Mesendoderm (in vitro differentiated cells): ENCODE results near the gene COL10A1.

Experiments
- DNase-seq: peaks from one replicate; pipeline ENCODE4 v3.0.0; 2013
- H2AK5ac ChIP-seq: 2 replicates; pipeline ENCODE4 v1.6.1; 2013; ENCODE audit warnings: low read length, inconsistent platforms
- H2BK120ac ChIP-seq: 2 replicates; pipeline ENCODE4 v1.6.1; 2013; ENCODE audit warnings: low read depth, mild to moderate bottlenecking, low read length, moderate library complexity, mixed read lengths
- H2BK15ac ChIP-seq: replicated peaks from 2 replicates; pipeline ENCODE4 v1.6.1; 2013; ENCODE audit warnings: low read depth, mild to moderate bottlenecking, moderate library complexity
- H2BK5ac ChIP-seq: 2 replicates; pipeline ENCODE4 v1.6.1; 2013; ENCODE audit warnings: low read length, inconsistent platforms
- H3K18ac ChIP-seq: 2 replicates; pipeline ENCODE4 v1.6.1; 2013; ENCODE audit warnings: mild to moderate bottlenecking, low read length, mixed read lengths
- H3K23ac ChIP-seq: one replicate; pipeline ENCODE4 v1.6.1; 2013; ENCODE audit warnings: low read length
- H3K27ac ChIP-seq: 2 replicates; pipeline ENCODE4 v1.5.1; 2013; ENCODE audit warnings: low read depth, mild to moderate bottlenecking, inconsistent platforms, low read length, moderate library complexity
- H3K27me3 ChIP-seq: 2 replicates; pipeline ENCODE4 v1.6.1; 2013; ENCODE audit warnings: low read length, control low read depth, mild to moderate bottlenecking, inconsistent platforms; ENCODE audit not compliant: insufficient read depth, poor library complexity
- H3K36me3 ChIP-seq: 2 replicates; pipeline ENCODE4 v1.6.1; 2013; ENCODE audit warnings: low read length, inconsistent platforms; ENCODE audit not compliant: control insufficient read depth, insufficient read depth
- H3K4ac ChIP-seq: one replicate; pipeline ENCODE4 v1.6.1; 2013; ENCODE audit warnings: low read depth, mild to moderate bottlenecking, low read length, moderate library complexity
- H3K4me1 ChIP-seq: 2 replicates; pipeline ENCODE4 v1.6.1; 2013; ENCODE audit warnings: low read depth, low read length, inconsistent platforms; ENCODE audit not compliant: control insufficient read depth
- H3K4me2 ChIP-seq: 2 replicates; pipeline ENCODE4 v1.6.1; 2013; ENCODE audit warnings: low read length
- H3K4me3 ChIP-seq: 2 replicates; pipeline ENCODE4 v1.5.1; 2013; ENCODE audit warnings: mild to moderate bottlenecking, low read length
- H3K56ac ChIP-seq: one replicate; pipeline ENCODE4 v1.6.1; 2013; ENCODE audit warnings: low read length
- H3K79me1 ChIP-seq: 2 replicates; pipeline ENCODE4 v1.6.1; 2013; ENCODE audit warnings: low read length, inconsistent platforms
- H3K79me2 ChIP-seq: 2 replicates; pipeline ENCODE4 v1.6.1; 2013; ENCODE audit warnings: mild to moderate bottlenecking, low read length; ENCODE audit not compliant: control insufficient read depth, insufficient read depth
- H3K9ac ChIP-seq: 2 replicates; pipeline ENCODE4 v1.6.1; 2013; ENCODE audit warnings: low read length, inconsistent platforms
- H4K5ac ChIP-seq: one replicate; pipeline ENCODE4 v1.6.1; 2013; ENCODE audit warnings: low read length
- H4K8ac ChIP-seq: one replicate; pipeline ENCODE4 v1.6.1; 2013; ENCODE audit warnings: low read depth, mild to moderate bottlenecking, control low read depth, low read length, moderate library complexity
- WGBS: extraction: QIAGEN DNeasy Blood & Tissue Kit; methylation state at CpG from one replicate; pipeline ENCODE4 v1.1.7; 2013; ENCODE audit warnings: low lambda C conversion rate, missing lambda C conversion rate; ENCODE audit not compliant: insufficient coverage; ENCODE audit errors: extremely low coverage; 5-methylcytosine and 5-hydroxymethylcytosine counted together

The COL10A1 gene

DNA sequence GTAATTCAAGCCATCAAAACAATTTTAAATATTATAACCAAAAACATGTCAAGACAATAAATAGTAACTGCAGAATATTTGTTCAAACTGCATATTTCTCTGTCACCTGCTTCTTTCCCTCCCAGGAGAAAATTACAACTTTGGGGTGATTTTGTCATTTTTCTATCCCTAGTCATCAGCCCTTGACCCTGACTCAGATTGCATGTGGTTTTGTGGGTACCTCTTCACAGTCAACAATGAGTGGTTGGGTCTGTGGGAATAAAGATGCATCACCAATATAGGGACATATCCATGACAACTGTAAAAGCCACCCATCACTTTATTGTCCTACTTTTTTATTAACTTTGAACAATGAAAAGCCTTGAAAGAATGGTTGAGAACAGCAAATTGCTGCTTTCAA is 7.3 kb downstream of the COL10A1 start:
- H2AK5ac ChIP-seq = no peak overlapping the region
- no peak overlapping the region for H4K5ac ChIP-seq
- no peak overlapping the region for H3K27ac ChIP-seq
- H3K18ac ChIP-seq = no peak overlapping the region
- H3K79me1 ChIP-seq = no peaks in the 10 kb centered on the region
- no peak overlapping the region for H2BK15ac ChIP-seq
- H3K27me3 ChIP-seq = no peaks in the 10 kb centered on the region
- H3K4ac ChIP-seq = no peak overlapping the region
- H3K4me1 ChIP-seq = no peaks in the 10 kb centered on the region
- no peak overlapping the region for H4K8ac ChIP-seq
- H3K56ac ChIP-seq = no peak overlapping the region
- H3K79me2 ChIP-seq = no peaks in the 10 kb centered on the region
- H3K4me3 ChIP-seq = no peak overlapping the region
- H2BK5ac ChIP-seq = no peak overlapping the region
- H2BK120ac ChIP-seq = no peak overlapping the region
- H3K4me2 ChIP-seq = no peak overlapping the region
- no peaks in the 10 kb centered on the region for H3K36me3 ChIP-seq
- no peak overlapping the region for H3K9ac ChIP-seq
- no peak overlapping the region for H3K23ac ChIP-seq
- DNase-seq = no peak

DNA sequence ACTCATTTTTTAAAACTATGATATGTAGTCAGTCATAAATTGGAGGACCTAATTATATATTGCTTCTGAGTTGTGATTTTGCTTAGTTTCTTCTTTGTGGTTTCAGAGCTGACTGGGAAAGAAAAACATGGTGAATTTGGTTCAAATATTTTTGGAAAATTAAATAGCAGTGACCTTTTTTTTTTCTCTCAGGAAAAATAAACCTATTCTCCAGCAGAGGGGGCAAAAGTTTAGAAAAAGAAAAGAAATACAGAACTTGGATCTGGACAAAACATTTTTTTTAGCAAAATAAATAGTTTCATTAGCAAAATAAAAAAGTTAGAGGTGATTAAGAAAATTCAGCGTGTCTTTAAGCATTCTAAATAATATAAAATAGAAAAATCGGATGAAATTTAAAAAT is 10.2 kb downstream of the COL10A1 start:
- Histone ChIP-seq H3K27me3 (no peaks in the 10 kb centered on the region), H4K8ac (no peak overlapping the region), H3K56ac (no peak overlapping the region), H2AK5ac (no peak overlapping the region), H3K4ac (no peak overlapping the region), H3K4me2 (no peak overlapping the region), H3K27ac (no peak overlapping the region), H3K4me1 (no peaks in the 10 kb centered on the region), H3K79me2 (no peaks in the 10 kb centered on the region), H4K5ac (no peak overlapping the region), H2BK15ac (no peak overlapping the region), H3K18ac (no peak overlapping the region), H3K4me3 (no peak overlapping the region), H2BK120ac (no peak overlapping the region), H3K79me1 (no peaks in the 10 kb centered on the region), H2BK5ac (no peak overlapping the region), H3K9ac (no peak overlapping the region), H3K36me3 (no peaks in the 10 kb centered on the region), H3K23ac (no peak overlapping the region)
- WGBS = no CpG with 5 or more reads among the region's 2 CpGs
- no peak for DNase-seq

DNA sequence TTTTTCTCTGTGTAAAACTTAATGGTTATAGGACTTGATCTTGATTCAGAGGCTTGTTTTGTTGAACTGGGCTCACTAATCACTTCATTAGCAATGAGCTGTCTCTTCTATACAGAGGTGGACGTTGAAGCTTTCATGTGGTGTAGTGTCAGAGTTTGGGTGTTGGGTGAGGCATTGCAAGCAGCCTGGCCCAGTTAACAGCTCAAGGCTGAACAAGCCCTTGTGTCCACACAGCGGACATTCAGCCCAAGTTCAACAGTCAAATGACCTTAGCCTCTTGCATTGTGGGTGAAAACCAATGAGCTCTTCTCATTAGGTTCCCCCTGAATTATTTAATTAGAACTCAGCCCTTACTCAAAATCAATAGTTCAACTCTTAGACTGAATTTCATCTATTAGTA is 12.5 kb downstream of the COL10A1 start:
- Histone ChIP-seq H2BK5ac (no peak overlapping the region), H4K5ac (no peak overlapping the region), H3K4me2 (no peak overlapping the region), H3K4ac (no peak overlapping the region), H3K36me3 (no peaks in the 10 kb centered on the region), H3K79me1 (no peaks in the 10 kb centered on the region), H3K56ac (no peak overlapping the region), H4K8ac (no peak overlapping the region), H2BK120ac (no peak overlapping the region), H3K4me1 (no peaks in the 10 kb centered on the region), H2BK15ac (no peak overlapping the region), H3K23ac (no peak overlapping the region), H3K79me2 (no peaks in the 10 kb centered on the region), H3K27me3 (no peaks in the 10 kb centered on the region), H3K27ac (no peak overlapping the region), H3K4me3 (no peak overlapping the region), H3K9ac (no peak overlapping the region), H2AK5ac (no peak overlapping the region), H3K18ac (no peak overlapping the region)
- no CpG with 5 or more reads among the region's 2 CpGs for WGBS
- DNase-seq = no peak

DNA sequence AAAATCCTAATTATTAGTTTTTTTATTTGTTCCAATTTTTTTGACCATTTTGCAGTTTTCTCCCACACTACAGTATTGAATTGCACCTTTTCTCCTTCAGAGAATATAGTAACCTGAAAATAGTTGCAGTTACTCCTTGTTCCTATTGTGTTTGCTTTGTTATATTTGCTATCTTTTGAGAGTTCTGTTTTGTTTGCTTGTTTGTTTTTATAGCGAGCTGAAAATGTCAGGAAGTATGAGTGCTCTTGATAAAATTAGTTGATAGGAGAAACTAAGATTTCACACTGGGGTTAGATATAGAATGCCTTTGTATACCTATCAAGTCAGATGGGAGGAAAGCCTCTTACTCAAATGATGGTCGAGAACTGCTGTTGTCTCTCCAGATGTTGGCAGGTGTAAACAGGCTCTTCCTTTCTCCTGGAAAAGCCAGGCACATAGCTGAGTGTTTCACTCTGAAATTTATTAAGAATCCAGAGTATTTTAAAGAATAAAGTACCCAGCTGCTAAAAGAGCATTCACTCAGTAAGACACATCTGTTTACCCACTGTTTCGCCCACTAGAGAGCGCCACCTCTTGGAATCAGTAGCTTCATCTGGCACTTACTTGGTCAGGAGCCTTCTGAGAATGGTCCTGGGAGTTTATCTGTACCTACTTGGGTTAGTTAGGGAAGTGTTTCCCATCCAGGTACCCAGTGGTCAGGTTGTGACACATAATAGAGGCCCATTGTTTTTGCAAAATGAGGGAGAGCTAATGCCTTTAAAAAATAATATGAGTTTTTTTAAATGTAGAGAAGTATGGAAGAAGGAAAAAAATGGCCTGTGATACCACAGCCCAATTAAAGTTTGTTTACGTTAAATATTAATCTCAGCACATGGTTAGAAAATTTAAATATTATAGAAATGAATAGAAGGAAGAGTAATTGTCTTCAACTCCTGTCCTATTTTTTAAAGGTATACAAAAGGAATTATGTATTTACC is 14.1 kb downstream of the COL10A1 start:
- Histone ChIP-seq H4K8ac (no peak overlapping the region), H3K4me1 (no peaks in the 10 kb centered on the region), H3K27me3 (no peaks in the 10 kb centered on the region), H3K79me2 (no peaks in the 10 kb centered on the region), H3K18ac (no peak overlapping the region), H3K4me3 (no peak overlapping the region), H2BK15ac (no peak overlapping the region), H2BK5ac (no peak overlapping the region), H2BK120ac (no peak overlapping the region), H3K9ac (no peak overlapping the region), H3K56ac (no peak overlapping the region), H4K5ac (no peak overlapping the region), H3K36me3 (no peaks in the 10 kb centered on the region), H2AK5ac (no peak overlapping the region), H3K4me2 (no peak overlapping the region), H3K79me1 (no peaks in the 10 kb centered on the region), H3K23ac (no peak overlapping the region), H3K4ac (no peak overlapping the region), H3K27ac (no peak overlapping the region)
- peak; percentile 78 for DNase-seq
- no CpG with 5 or more reads among the region's 5 CpGs for WGBS

DNA sequence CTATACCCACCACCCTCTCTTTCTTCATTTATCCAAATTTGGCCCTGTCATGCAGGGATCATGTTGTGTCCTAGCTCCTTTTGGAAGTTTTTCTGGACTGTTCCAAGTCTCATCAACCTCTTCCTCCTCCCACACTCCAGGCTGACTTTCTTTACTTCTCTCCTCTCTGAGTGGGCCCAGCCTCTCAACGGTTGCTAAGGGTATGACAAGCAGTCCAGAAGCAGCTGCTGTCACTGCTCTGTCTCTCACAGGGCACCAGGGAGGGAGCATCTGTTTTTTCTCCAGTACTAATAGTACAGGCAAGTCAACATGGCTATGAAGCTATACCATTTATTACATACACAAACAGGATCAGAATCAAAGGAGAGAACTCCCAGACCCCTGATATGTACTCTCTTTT is 17.1 kb downstream of the COL10A1 start:
- H2BK120ac ChIP-seq = no peak overlapping the region
- H3K9ac ChIP-seq = no peak overlapping the region
- peak; percentile 37 for DNase-seq
- no peaks in the 10 kb centered on the region for H3K27me3 ChIP-seq
- no peak overlapping the region for H3K27ac ChIP-seq
- H2BK5ac ChIP-seq = no peak overlapping the region
- H2BK15ac ChIP-seq = no peak overlapping the region
- no peak overlapping the region for H4K5ac ChIP-seq
- WGBS = no CpG with 5 or more reads among the region's 1 CpG
- H3K23ac ChIP-seq = no peak overlapping the region
- H3K79me2 ChIP-seq = peaks cover 2% of the 10 kb centered on the region
- no peak overlapping the region for H3K4ac ChIP-seq
- no peak overlapping the region for H3K18ac ChIP-seq
- no peak overlapping the region for H4K8ac ChIP-seq
- H3K36me3 ChIP-seq = no peaks in the 10 kb centered on the region
- no peaks in the 10 kb centered on the region for H3K4me1 ChIP-seq
- no peak overlapping the region for H2AK5ac ChIP-seq
- H3K4me2 ChIP-seq = no peak overlapping the region
- no peak overlapping the region for H3K4me3 ChIP-seq
- H3K79me1 ChIP-seq = peaks cover 6% of the 10 kb centered on the region
- H3K56ac ChIP-seq = no peak overlapping the region

DNA sequence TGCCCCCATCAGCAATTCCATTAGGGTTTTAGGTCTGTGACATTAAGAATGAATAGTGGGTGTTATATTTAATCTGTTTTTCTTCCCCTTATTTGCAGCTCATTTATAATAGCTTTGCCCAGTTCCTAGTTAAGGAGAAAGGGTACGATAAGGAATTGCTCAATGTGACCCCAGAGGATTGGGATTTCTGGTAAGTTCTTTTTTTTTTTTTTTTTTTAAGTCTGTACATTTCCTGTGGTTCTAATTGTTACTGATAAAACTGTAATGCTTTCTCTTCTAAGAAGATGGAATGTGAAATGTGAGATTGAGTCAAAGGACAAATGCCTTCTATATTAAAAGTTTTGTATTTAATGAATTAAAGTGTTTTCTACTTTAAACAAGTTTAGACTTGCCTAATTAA is 19.8 kb downstream of the COL10A1 start:
- H2AK5ac ChIP-seq = no peak overlapping the region
- H3K23ac ChIP-seq = no peak overlapping the region
- H3K4me1 ChIP-seq = no peaks in the 10 kb centered on the region
- no peaks in the 10 kb centered on the region for H3K36me3 ChIP-seq
- H3K27ac ChIP-seq = no peak overlapping the region
- H2BK120ac ChIP-seq = no peak overlapping the region
- no peak overlapping the region for H3K4me3 ChIP-seq
- H3K18ac ChIP-seq = no peak overlapping the region
- peaks cover 21% of the 10 kb centered on the region for H3K79me1 ChIP-seq
- no peak overlapping the region for H3K56ac ChIP-seq
- H3K9ac ChIP-seq = no peak overlapping the region
- no peak overlapping the region for H4K5ac ChIP-seq
- H2BK5ac ChIP-seq = no peak overlapping the region
- no peak for DNase-seq
- no peak overlapping the region for H3K4ac ChIP-seq
- H4K8ac ChIP-seq = no peak overlapping the region
- no CpG with 5 or more reads among the region's 1 CpG for WGBS
- H3K79me2 ChIP-seq = peaks cover 4% of the 10 kb centered on the region
- H3K4me2 ChIP-seq = no peak overlapping the region
- no peaks in the 10 kb centered on the region for H3K27me3 ChIP-seq
- H2BK15ac ChIP-seq = no peak overlapping the region
